SH-SY5Y (cell line): ENCODE data around the gene AHI1.

ENCODE experiments used
- GATA2 ChIP-seq: IDR thresholded peaks from 2 replicates; pipeline ENCODE4 v1.6.1; 2011; ENCODE audit warnings: mild to moderate bottlenecking, low read depth, low read length
- GATA3 ChIP-seq: IDR thresholded peaks from 2 replicates; pipeline ENCODE4 v1.6.1; 2011; ENCODE audit warnings: low read depth, mild to moderate bottlenecking, low read length, moderate library complexity

GRCh38 chr6:135464634-135465033 is 32.9 kb downstream of the AHI1 start:
- TF ChIP-seq GATA3 (no peak), GATA2 (no peak)
